Right renal cortex interstitium (tissue), 3 donors: Measurements from ENCODE around the gene LRP1B. TPM values are rescaled to one million over a fixed set of nuclear protein-coding genes. Genes with fewer than 3 reads are reported as not detected.
"Not testable (repeated sequence)": the region's sequence is repeated elsewhere in the genome, so short reads cannot be mapped to it uniquely, and the experiment has no call there.

Source experiments
- DNase-seq, 3 donors: peaks; one replicate each; pipeline ENCODE4 v3.0.0-alpha.2; 2013; ENCODE audit warnings: low read depth in 3 of 3, low spot score in 2 of 3
- polyA plus RNA-seq, 3 donors: library from polyadenylated mRNA; unstranded; fragments of 120-200 nt; gene quantifications; one replicate each; pipeline ENCODE4 v1.2.1, GENCODE V29; 2013; ENCODE audit not compliant: insufficient read length in 3 of 3

LRP1B gene
- polyA plus RNA-seq, 3 donors, result 0.85 to 0.90 (median 0.88) TPM

DNA sequence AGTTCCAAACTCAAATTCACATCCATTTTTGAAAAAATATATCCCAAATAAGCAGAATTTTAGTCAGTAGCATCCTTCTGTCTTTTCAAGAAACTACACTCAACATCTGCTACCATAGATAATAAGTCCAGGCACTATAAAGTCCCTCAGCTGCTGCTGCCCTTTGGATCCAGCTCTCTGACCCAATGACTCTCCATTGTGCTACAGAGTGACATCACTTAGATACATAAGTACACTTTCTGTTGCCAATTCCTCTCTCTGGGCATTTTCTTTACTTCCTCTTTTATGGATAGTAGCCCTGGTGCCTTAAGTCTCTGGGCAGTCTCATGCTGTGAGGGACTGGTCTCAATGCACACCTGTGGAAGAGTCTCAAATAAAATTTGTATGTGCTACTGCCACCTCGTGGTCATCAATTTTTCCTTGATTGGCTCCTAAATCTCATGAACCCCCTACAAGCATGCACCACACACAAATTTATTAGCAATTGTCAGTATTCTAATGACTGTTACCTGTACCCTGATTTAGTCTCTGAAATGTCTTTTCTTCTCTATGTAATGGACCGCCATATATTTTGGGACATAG lies 219.2 kb downstream of the LRP1B start:
- DNase-seq, result peak in 1 of 3 donors; percentile 8

DNA sequence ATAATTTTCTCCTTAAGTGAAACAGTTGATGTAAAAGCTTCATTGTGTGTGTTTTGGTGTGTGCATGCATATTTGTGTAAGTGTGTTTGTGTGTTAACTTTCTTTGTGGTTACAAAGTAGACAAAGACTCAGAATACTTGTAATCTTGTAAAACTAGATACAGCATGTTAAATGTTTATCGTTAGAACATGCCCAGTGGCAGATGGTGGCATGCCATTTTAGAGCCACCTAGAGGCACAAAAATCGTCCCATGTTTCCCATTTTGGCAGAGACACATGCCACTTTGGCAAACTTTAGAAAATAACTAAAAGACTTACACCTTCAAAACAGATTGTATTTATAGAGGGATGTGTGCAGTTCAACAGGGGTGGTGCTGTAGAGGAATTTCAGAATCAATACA lies 224.1 kb downstream of the LRP1B start:
- DNase-seq, result no peak

DNA sequence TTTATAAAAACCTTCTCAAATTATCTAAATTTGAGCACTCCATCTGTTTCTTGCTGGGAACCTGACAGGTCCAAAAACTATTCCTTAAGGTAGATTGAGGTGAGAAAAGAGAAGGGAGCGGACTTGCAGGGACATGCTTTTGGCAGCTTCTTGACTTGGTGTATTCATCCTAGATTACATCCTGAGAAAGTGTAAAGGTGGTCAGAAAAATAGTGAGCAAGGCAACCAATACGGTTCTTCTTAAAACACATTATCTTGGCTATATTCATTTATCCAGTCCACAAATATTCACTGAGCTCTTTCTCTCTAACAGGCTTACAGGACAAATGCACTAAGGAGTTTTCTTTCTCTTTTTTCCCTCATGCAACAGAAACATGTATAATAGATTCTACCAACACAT lies 230.0 kb downstream of the LRP1B start:
- no peak for DNase-seq

DNA sequence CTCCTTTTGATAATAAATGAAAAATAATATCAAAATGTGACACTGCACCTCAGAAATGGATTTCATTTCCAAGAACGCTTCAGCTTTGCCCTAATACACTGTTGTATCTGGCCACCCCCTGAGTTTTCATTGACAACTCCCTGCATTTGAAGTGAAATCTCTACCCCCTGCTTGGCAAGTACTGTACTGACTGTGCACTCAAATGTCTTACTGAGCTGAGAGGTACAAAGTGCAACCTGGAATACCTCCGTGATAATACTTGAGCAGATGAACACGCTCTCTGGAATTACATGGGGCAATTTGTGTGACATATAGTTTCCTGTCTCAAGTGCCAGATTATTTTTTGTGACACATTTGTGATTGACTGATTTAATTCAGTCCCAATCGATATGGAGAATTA lies 231.1 kb downstream of the LRP1B start:
- no peak for DNase-seq

DNA sequence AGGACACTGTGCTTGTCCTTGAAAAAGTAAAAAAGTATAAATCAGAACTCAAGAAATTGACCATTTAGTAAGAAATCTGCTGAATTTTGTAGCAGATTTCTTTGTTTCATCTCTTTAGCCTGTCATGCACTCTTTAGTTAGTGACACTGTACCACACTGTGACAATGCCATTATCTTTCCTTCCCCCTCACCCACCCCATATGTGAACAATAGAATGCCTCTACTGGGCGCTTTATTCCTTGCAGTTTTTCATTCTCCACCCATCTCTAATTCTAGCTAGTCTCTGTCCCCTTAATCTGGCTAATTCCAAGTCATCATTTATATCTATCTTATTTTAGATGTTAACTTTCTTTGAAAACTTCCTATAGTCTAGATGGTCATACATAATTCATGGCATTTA lies 241.0 kb downstream of the LRP1B start:
- DNase-seq, result no peak

DNA sequence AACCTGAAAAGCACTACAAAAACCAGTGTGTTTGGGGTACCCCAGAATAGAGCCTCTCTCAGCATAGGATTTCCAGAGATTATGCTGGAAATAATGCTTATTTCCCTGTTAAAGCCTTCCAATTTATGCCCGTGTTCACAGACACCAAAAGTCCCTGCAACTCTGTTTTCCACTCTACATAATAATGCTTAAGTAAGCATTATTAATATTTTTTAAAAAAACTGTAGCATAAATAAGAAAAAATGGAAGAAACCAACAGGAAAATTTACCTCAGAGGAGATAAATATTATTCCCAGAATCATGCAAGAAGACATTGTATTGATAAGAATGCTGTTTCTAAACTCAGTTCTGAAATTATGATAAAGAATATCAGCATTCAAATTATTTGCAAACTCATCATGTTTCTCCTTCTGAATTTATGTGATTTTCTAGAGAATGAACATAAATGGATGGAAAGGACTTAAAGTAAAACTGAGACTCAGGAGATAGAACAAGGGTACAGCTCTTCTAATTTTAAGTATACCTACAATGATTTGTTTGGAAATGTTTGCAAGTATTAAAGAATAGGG lies 241.7 kb downstream of the LRP1B start:
- DNase-seq, result no peak

DNA sequence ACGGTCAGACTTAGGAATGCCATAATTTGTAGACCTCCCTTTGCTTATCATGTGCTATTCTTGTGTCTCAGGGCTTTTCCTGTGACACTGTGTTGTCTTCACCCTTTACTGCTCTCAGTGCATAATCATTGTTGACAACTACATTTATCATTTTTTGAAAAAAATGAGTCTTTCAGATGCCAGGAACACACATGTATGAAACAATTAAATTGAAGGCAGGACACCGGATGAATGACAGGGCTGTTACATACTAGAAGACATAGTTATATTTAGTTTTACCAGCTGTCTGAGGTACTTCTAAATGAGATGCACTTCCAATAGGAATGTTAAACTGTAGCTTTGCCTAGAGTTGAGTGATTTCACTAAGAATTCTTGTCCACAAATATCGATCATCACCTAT lies 243.5 kb downstream of the LRP1B start:
- DNase-seq, result no peak

DNA sequence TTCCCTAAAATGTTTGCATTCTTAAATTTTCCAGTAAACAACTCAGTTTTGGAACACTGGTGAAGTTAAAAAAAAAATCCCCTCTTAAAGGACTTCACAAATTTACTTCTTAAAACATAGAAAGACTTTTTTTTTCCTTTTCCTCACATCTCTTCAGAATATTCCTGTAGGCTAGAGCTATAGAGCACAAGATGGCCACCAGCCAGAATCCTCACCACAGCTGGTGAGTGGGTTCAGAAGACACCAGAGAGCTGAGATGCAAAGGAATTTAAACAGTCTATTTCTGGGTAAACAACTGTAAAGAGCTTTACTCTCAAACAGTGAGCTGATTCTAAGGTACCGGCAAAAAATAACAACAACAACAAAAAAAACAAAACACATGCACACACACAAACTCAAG lies 252.8 kb downstream of the LRP1B start:
- DNase-seq, result no peak

DNA sequence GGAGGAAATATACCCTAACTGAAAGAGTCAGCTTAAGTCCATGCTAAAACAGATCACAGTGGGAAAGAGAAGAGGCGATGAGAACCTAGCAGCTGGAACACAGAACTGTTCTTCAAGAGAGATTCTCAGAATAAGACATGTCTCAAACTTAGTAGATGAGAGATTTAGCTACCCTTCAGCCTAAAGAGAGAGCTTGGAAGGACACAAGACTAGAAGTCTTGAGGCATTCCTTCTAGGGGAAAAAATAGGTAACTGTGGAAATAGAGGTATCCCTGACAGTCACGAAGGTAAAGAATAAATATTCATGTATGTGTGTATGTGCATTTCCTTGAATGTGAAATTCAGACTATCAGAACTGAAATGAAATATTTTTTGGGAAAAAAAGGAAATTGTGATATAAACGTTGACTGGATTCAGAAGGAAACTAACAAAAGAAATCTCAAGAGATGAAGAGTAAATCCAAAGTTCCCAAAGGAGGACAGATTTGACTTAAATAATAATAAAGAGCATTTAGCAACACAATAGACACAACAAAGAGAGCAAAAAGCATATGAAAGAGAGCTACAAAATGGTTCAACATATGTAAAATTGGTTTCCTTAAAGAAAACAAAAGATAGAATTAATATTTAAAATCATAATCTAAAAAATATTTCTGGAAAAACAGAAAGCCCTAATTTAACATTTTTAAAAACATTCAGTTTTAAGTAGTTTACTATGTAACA lies 258.7 kb downstream of the LRP1B start:
- DNase-seq, result no peak

DNA sequence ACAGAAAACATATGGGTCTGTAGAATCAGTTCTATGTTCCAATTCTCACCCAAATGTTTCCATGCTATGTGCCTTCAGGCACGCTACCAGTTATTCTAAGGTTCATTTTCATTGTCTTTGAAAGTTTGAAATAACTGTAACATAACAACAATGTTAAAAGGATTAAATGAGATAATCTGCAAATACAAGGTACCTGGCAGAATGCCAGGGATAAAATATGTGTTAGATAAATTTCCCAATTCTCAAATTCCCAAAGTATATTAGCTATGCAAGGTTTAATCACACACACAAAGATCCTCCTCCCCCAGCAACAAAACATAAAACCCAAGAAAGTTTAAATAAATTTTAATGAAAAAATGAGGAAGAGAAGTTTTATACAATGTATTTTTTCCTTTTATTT lies 261.2 kb downstream of the LRP1B start:
- DNase-seq, result no peak

DNA sequence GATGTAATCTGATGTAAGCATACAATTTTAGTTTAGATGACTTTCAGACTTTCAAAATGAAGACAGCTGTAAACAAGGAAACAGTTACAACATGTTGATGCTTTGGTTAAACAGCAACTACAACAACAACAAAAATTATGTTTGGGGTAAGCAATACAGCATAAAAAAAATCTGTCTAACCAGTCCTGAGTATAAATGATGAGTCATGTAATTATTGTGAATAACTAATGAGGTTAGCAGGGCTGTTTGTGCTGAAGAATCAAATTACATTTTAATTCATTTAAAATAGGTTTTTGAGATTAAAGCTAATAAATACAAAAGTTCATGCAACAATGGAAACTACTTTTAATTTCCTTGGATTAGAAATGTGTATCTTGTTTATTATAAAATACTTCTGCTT lies 266.9 kb downstream of the LRP1B start:
- DNase-seq, result no peak

DNA sequence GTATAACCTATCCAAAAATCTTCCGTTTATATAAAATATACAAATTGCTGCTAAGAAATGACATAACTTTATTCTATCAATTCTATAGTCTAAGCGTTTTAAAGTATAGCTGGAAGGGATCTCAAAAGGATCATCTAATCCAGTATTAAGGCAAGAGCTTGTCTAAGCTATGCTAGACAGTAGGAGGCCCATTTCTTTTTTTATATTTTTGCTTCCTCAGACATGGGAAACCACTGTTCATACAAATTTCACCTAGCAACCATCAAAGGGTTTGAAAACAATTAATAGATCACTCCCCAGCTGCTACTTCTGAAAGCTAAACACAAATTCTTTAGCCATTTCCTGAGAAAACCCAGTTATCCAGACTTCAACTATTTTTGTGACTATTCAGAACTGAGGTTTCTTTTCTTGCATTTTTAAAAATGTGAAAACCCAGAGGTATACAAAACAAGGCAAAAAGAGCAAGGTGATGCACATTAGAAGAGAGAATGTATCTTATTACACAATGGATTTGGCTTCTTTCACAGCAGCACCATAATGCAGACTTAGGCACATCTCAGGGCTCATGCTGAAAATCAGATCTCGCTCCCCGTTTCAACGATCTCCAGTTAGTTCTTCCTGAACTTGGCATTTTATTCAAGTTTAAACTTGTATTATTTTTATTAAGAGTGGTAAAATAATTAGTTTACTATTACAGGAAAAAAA lies 274.4 kb downstream of the LRP1B start:
- no peak for DNase-seq

DNA sequence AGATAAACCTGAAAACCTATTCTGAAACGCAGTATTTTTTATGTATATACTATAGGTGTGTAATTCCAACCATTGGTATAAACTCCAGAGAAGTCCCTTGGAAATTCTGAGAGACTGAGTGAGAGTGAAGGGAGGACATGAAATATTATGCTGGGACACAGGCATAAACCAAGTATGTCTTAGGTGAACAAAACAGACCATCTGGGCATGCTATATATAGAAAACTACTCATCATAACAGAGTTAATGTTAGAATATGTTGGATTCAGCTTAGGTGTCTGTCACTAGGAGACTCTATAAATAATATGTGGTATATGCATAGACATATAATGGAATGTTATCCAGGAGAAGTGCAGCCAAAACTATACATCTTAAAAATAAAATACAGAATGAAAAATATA lies 282.6 kb downstream of the LRP1B start:
- no peak for DNase-seq

DNA sequence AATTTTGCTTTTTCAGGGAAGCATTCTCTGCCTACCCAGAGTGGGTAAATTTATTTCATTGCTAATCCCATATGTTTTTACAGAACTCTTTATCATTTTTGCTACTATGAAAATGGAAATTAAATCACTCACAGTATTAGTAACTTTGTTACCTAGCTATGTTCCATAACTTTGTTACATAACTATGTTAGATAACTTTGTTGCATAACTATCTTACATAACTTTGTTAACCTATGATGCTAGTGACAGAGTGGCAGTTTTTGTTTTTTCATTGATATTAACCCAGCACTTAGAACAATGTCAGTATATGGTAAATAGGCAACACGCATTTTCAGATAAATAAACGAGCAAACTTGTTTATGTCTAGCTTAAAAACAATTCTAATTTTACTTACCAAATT lies 286.6 kb downstream of the LRP1B start:
- DNase-seq, result no peak

DNA sequence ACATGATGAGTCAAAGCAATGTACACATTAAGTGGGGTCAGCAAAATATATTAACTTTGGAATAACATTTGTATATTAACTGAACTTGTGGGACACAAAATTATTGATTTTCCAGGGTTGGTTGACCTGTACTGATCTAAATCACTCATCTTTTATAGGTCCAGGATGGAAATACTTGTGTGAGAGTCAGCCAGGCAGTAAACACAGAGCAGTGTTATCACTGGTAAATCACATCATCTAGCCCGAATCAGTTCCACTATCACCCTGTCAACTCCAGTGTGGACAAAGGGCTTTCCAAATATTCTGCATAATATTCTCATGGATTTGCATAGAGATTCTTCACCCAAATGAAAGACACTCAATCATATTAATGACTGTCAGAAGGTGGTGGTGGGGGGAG lies 295.7 kb downstream of the LRP1B start:
- no peak for DNase-seq

DNA sequence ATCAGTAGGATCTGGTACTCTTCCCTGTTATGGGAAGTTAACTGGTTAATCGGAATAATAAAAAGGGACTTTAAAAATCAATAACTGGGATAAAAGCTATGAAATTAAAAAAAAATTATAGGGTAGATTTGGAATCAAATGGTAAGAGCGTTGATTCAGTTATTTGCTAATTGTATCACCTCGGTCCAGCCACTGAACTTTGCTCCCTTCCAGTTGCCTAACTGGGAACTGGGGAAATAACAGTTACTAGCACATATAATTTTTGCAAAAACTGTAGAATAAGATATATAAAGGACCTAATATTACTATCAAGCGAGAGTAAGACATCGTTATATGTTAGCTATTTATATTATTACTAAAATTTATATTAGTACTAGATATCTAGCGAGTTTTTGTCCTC lies 302.1 kb downstream of the LRP1B start:
- no peak for DNase-seq

DNA sequence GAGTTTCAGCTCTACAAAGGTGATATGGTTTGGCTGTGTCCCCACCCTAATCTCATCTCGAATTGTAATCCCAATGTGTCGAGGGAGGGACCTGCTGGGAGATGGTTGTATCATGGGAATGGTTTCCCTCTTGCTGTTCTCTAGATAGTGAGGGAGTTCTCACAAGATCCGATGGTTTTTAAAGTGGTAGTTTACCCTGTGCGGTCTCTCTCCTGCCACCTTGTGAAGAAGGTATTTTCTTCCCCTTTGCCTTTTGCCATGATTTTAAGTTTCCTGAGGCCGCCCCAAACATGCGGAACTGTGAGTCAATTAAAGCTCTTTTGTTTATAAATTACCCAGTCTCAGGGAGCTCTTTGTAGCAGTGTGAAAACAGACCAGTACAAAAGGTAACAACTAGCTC lies 306.0 kb downstream of the LRP1B start:
- DNase-seq, result no peak

DNA sequence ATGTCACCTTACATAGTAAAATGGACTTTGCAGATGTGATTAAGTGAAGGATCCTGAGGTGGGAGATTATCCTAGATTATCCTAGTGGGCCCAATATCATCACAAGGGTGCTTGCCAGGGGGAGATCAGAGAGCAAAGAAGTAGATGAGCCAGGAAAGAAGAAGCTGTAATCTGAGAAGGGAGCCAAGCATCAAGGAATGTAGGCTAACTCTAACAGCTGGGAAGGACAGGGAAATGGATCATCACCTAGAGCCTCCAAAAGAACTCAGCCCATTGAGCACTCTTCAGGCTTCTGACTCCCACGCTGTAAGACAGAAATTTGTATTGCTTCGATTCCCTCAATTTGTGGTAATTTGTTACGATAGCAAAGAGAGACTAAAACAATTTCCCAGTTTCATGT lies 309.9 kb downstream of the LRP1B start:
- no peak for DNase-seq

DNA sequence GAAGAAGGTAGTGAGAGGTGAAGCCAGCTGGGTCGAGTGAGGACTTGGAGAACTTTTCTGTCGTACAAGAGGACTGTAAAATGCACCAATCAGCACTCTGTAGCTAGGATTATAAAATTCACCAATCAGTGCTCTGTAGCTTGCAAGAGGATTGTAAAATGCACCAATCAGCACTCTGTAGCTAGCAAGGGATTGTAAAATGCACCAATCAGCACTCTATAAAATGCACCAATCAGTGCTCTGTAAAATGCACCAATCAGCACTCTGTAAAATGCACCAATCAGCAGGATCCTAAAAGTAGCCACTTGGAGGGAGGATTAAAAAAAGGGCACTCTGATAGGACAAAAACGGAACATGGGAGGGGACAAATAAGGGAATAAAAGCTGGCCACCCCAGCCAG lies 315.5 kb downstream of the LRP1B start:
- not testable (repeated sequence) for DNase-seq

DNA sequence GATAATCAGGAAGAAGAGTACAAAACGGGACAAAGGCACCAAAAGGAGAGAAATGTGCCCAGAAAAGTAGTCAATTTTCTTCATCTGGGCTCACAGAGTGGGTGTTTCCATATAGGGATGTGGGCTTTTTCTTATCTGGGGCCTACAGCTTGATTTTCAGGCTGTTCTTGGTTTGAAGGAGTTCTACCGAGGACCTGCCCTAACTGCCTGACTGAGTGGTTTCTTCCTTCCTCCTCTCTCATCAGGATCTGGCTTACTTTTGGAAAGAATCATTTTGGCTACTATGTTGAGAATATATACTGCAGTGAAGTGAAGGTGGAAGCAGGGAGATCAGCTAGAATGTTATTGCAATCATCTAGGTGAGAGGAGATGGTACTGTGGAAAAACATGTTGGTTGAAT lies 316.7 kb downstream of the LRP1B start:
- no peak for DNase-seq

DNA sequence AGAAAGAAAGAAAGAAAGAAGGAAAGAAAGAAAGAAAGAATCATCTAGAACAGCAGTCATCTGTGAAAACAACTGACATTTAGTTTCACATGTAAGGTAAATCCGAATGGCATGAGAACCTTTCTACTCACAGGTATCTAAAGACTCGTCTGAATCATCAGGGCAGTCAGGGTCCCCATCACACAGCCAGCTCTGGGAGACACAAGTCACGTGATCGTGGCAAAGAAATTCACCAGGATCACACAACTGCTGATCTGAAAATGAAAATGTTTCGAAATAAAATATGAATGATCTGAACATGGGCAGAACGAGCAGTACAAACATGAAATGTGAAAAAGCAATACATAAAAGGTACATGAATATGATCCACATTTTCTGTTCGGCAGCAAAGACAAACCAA lies 320.7 kb downstream of the LRP1B start:
- no peak for DNase-seq

DNA sequence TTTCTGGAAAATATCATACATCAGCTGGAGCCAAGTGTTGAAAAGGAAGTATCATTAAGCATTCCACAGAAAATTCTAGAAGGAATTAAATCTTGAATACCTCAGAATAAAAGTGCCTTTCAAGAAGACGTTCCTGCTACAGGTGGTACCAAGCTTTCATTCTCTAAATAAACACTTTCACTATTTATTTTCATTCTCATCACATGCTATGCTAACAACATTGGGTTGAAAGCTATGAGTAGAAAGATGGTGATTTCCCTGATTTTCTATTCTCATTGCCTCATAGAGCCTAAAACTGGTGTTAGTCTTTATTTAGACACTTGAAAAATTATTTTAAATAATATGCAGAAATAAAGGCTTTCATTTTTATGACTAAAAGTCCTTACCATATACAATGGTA lies 324.7 kb downstream of the LRP1B start:
- no peak for DNase-seq
